K562 (cell line): ENCODE data around the gene PXDC1. TPM values are rescaled to one million over a fixed set of nuclear protein-coding genes. Genes with fewer than 3 reads are reported as not detected.

Source experiments
- ATAC-seq: fragments of 200-7000 bp; cut with Tn5 transposase; 3 replicates; pipeline ENCODE4 v1.9.1; 2020; ENCODE audit warnings: moderate library complexity
- BruUV-seq: library from RNA; stranded (reverse); fragments of 400-500 nt; replicated peaks from 2 replicates; lab custom pipeline; 2021; lab: Mats Ljungman, UMichigan
- CTCF ChIA-PET: fragments of 300-600 bp; formaldehyde crosslinking; extraction: SDS; loops from one replicate; lab custom pipeline; 2021; ENCODE audit warnings: low intra/inter-chr PET ratio; lab: Yijun Ruan, JAX
- POLR2A ChIA-PET: fragments of 300-600, 350-650 bp; sonication (Branson Sonifier 250); formaldehyde crosslinking; extraction: SDS; loops from one replicate; lab custom pipeline; 2021; ENCODE audit warnings: antibody characterized with exemption, inconsistent platforms; lab: Yijun Ruan, JAX
- DNase-seq, 4 experiments: peaks; one replicate each; pipeline versions ENCODE4 v3.0.0 to v3.0.0-alpha.2; 2011 to 2018; ENCODE audit warnings: low spot score in 3 of 4, mixed read lengths in 3 of 4; ENCODE audit errors: extremely low read depth in 1 of 4
- FAIRE-seq: peaks from 2 replicates; lab custom pipeline; 2011; peaks lifted over from hg19 to GRCh38; lab: Jason Lieb, UNC
- H2AFZ ChIP-seq: 2 replicates; pipeline ENCODE4 v1.6.0; 2011; ENCODE audit warnings: low read depth, low read length, control low read depth, inconsistent platforms
- H3K27ac ChIP-seq: fragments of 200-600 bp; 3 replicates; pipeline ENCODE4 v1.8.0; 2011; ENCODE audit warnings: low read depth, mild to moderate bottlenecking, control low read depth, inconsistent platforms, low read length, moderate library complexity, mixed read lengths; ENCODE audit errors: extremely low read depth
- H3K27me3 ChIP-seq, 2 experiments: fragments of 300-600 bp in 1 of 2; 2 replicates in 1 of 2; 3 replicates in 1 of 2; pipeline versions ENCODE4 v1.6.0 to v1.8.0; 2011; ENCODE audit warnings: inconsistent platforms in 2 of 2, low read length in 2 of 2, mild to moderate bottlenecking in 1 of 2, mixed read lengths in 1 of 2, moderate library complexity in 1 of 2; ENCODE audit not compliant: control insufficient read depth in 2 of 2, insufficient read depth in 2 of 2
- H3K36me3 ChIP-seq: fragments of 300-600 bp; 3 replicates; pipeline ENCODE4 v1.8.0; 2011; ENCODE audit warnings: mild to moderate bottlenecking, low read length, inconsistent platforms; ENCODE audit not compliant: control insufficient read depth, insufficient read depth
- H3K4me1 ChIP-seq, 2 experiments: fragments of 200-600 bp in 1 of 2; replicated peaks in 1 of 2; 2 replicates in 1 of 2; 3 replicates in 1 of 2; pipeline versions ENCODE4 v1.5.1 to v1.8.0; 2011; ENCODE audit warnings: inconsistent platforms in 2 of 2, low read length in 2 of 2, mild to moderate bottlenecking in 1 of 2, mixed read lengths in 1 of 2, moderate library complexity in 1 of 2; ENCODE audit not compliant: control insufficient read depth in 2 of 2, insufficient read depth in 2 of 2
- H3K4me2 ChIP-seq: 2 replicates; pipeline ENCODE4 v1.6.1; 2011; ENCODE audit warnings: low read length, control low read depth, inconsistent platforms, mixed read lengths; ENCODE audit not compliant: insufficient read depth
- H3K4me3 ChIP-seq: fragments of 200-600 bp; sonication (generic), shearing (Covaris generic); 2 replicates; pipeline ENCODE4 v1.5.1; 2016; ENCODE audit warnings: control low read depth, inconsistent platforms
- H3K79me2 ChIP-seq: fragments of 200-600 bp; 3 replicates; pipeline ENCODE4 v1.8.0; 2011; ENCODE audit warnings: low read length, inconsistent platforms; ENCODE audit not compliant: control insufficient read depth, insufficient read depth
- H3K9ac ChIP-seq, 2 experiments: 2 replicates each; pipeline versions ENCODE4 v1.6.0 to v1.6.1; 2011; ENCODE audit warnings: low read depth in 2 of 2, low read length in 2 of 2, control low read depth in 1 of 2, inconsistent platforms in 1 of 2, mild to moderate bottlenecking in 1 of 2, mixed read lengths in 1 of 2; ENCODE audit not compliant: insufficient read depth in 1 of 2
- H3K9me1 ChIP-seq: one replicate; pipeline ENCODE4 v1.6.0; 2011; ENCODE audit warnings: inconsistent platforms, mild to moderate bottlenecking, low read length, moderate library complexity; ENCODE audit not compliant: control insufficient read depth, insufficient read depth
- H3K9me3 ChIP-seq: replicated peaks from 2 replicates; pipeline ENCODE4 v1.5.1; 2011; ENCODE audit warnings: low read depth, low read length, inconsistent platforms; ENCODE audit not compliant: control insufficient read depth, insufficient read depth
- H4K20me1 ChIP-seq: replicated peaks from 2 replicates; pipeline ENCODE4 v1.6.1; 2011; ENCODE audit warnings: low read length, inconsistent platforms, mixed read lengths; ENCODE audit not compliant: control insufficient read depth, insufficient read depth
- ETV6 ChIP-seq, 3 experiments: fragments of 150-350 bp in 1 of 3; sonication (generic) in 1 of 3; formaldehyde crosslinking in 1 of 3; IDR thresholded peaks; 2 replicates each; pipeline versions ENCODE4 v1.6.1 to v1.8.0; 2014 to 2022; ENCODE audit warnings: borderline replicate concordance in 2 of 3, low read depth in 2 of 3, antibody characterized with exemption in 1 of 3, low read length in 1 of 3, mild to moderate bottlenecking in 1 of 3, missing genetic modification reagents in 1 of 3
- ILK ChIP-seq: fragments of 450-650 bp; IDR thresholded peaks from 2 replicates; pipeline ENCODE4 v1.6.1; 2016; ENCODE audit warnings: missing genetic modification characterization, low read depth, mild to moderate bottlenecking, missing compliant biosample characterization, moderate library complexity, borderline replicate concordance
- RBM22 ChIP-seq: fragments of 200-400 bp; formaldehyde crosslinking; IDR thresholded peaks from 2 replicates; pipeline ENCODE4 v1.6.1; 2018; ENCODE audit warnings: low read length, low read depth; ENCODE audit not compliant: poor library complexity, severe bottlenecking
- TARDBP ChIP-seq: fragments of 450-650 bp; IDR thresholded peaks from 2 replicates; pipeline ENCODE4 v1.6.1; 2016
- ZNF707 ChIP-seq: fragments of 250-450 bp; sonication (Bioruptor Pico); conservative IDR thresholded peaks from 2 replicates; pipeline ENCODE4 v1.8.0; 2022; ENCODE audit warnings: inconsistent platforms, mild to moderate bottlenecking, moderate library complexity
- ZSCAN32 ChIP-seq: fragments of 450-650 bp; formaldehyde crosslinking; IDR thresholded peaks from 2 replicates; pipeline ENCODE4 v1.4.0; 2020; ENCODE audit warnings: mild to moderate bottlenecking, moderate library complexity
- WGBS: fragments of 100-300 bp; shearing (Covaris generic); methylation state at CpG from one replicate; pipeline ENCODE4 v1.1.6; 2016; ENCODE audit warnings: low coverage, mixed read lengths; ENCODE audit not compliant: insufficient coverage; ENCODE audit errors: missing lambda C conversion rate; 5-methylcytosine and 5-hydroxymethylcytosine counted together
- in situ Hi-C: fragments of 300-500 bp; cut with MboI; formaldehyde crosslinking; loops from 4 replicates; pipeline ENCODE4 v1.15.0; 2018; ENCODE audit warnings: inconsistent platforms, mixed read lengths
- intact Hi-C: fragments of 100-400 bp; cut with micrococcal nuclease; formaldehyde crosslinking; loops from 2 replicates; pipeline ENCODE4 v1.14.2; 2022
- polyA plus RNA-seq, 8 experiments: library from polyadenylated mRNA; depleted of rRNA in 4 of 8; stranded (reverse) in 5 of 8; unstranded in 3 of 8; fragments of >200 nt; fragmentation: Nextera tagmentation in 2 of 8; fragmentation: Illumina TruSeq in 1 of 8; extraction: Ambion mirVana in 2 of 8; extraction: Trizol in 1 of 8; gene quantifications; 2 replicates each; pipeline versions ENCODE4 v1.2.1 to v1.2.3, GENCODE V29; 2011 to 2014; ENCODE audit warnings: inconsistent platforms in 1 of 8, missing spikeins in 1 of 8
- total RNA-seq, 7 experiments: library from RNA; depleted of rRNA in 6 of 7; stranded (reverse); fragments of >200 nt in 6 of 7; fragmentation: Illumina TruSeq in 2 of 7; extraction: Trizol in 2 of 7; gene quantifications; 2 replicates each; pipeline versions ENCODE4 v1.2.1 to v1.2.3, GENCODE V29; 2011 to 2021; ENCODE audit warnings: low replicate concordance in 1 of 7
- TF ChIP-seq, protein P1 (sequence below), 2 experiments: fragments of 450-650 bp; formaldehyde crosslinking in 1 of 2; IDR thresholded peaks; 2 replicates each; pipeline versions ENCODE4 v1.4.0 to v1.6.1; 2014 to 2020; ENCODE audit warnings: mild to moderate bottlenecking in 2 of 2, borderline replicate concordance in 1 of 2, low read depth in 1 of 2

PXDC1 gene
- total and polyA plus RNA-seq, 9 of the 15 experiments (the other 6 are each of a cell fraction or from before 2014, with no cell fraction given): 0.09 to 0.33 (median 0.16) TPM; not detected in 5

- ChIA-PET POLR2A (no interaction called here), CTCF (no interaction called here)
- intact Hi-C loops (no loop called here), in situ Hi-C loops (no loop called here)
- H4K20me1 ChIP-seq: no peaks in the 10 kb centered on the region
- no peaks in the 10 kb centered on the region for H3K79me2 ChIP-seq
- no peaks in the 10 kb centered on the region for H3K36me3 ChIP-seq
- no peak overlapping the region for H3K9ac ChIP-seq
- 0% methylated on average over 5 of the region's 5 CpGs for WGBS
- H3K9me3 ChIP-seq: no peaks in the 10 kb centered on the region
- ATAC-seq (no peak), FAIRE-seq (no peak), DNase-seq (no peak)
- H3K4me2 ChIP-seq: no peak overlapping the region
- H3K27me3 ChIP-seq: peaks cover 42 to 48% of the 10 kb centered on the region in 2 experiments
- no peaks in the 10 kb centered on the region for H3K9me1 ChIP-seq
- peaks cover 0 to 7% of the 10 kb centered on the region in 2 experiments; a peak in 1 of 5 replicates for H3K4me1 ChIP-seq
- BruUV-seq: no TSS peak
- no peak overlapping the region for H3K4me3 ChIP-seq
- H3K27ac ChIP-seq: no peak overlapping the region
- H2AFZ ChIP-seq: no peak overlapping the region
- TF ChIP-seq TARDBP: no peak
- TF ChIP-seq ETV6 (IDR thresholded peaks at IDR 0.05; ENCODE audit: borderline replicate concordance in 1 of 2, low read depth in 2 of 2, low read length in 1 of 2): no peak
- no peak for TF ChIP-seq ETV6 (CRISPR knock-in tag; IDR thresholded peaks at IDR 0.05; ENCODE audit: borderline replicate concordance)
- TF ChIP-seq RBM22: no peak
- TF ChIP-seq ZSCAN32 (CRISPR knock-in tag): no peak
- TF ChIP-seq ZNF707 (CRISPR knock-in tag): no peak
- no peak for TF ChIP-seq ILK (tag)
- TF ChIP-seq, protein P1, sequence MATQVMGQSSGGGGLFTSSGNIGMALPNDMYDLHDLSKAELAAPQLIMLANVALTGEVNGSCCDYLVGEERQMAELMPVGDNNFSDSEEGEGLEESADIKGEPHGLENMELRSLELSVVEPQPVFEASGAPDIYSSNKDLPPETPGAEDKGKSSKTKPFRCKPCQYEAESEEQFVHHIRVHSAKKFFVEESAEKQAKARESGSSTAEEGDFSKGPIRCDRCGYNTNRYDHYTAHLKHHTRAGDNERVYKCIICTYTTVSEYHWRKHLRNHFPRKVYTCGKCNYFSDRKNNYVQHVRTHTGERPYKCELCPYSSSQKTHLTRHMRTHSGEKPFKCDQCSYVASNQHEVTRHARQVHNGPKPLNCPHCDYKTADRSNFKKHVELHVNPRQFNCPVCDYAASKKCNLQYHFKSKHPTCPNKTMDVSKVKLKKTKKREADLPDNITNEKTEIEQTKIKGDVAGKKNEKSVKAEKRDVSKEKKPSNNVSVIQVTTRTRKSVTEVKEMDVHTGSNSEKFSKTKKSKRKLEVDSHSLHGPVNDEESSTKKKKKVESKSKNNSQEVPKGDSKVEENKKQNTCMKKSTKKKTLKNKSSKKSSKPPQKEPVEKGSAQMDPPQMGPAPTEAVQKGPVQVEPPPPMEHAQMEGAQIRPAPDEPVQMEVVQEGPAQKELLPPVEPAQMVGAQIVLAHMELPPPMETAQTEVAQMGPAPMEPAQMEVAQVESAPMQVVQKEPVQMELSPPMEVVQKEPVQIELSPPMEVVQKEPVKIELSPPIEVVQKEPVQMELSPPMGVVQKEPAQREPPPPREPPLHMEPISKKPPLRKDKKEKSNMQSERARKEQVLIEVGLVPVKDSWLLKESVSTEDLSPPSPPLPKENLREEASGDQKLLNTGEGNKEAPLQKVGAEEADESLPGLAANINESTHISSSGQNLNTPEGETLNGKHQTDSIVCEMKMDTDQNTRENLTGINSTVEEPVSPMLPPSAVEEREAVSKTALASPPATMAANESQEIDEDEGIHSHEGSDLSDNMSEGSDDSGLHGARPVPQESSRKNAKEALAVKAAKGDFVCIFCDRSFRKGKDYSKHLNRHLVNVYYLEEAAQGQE (IDR thresholded peaks at IDR 0.05; ENCODE audit: borderline replicate concordance): no peak
- TF ChIP-seq, protein P1 (CRISPR knock-in tag; IDR thresholded peaks at IDR 0.05; ENCODE audit: low read depth): no peak
These were observed 13.2 kb upstream of the PXDC1 start for GRCh38 chr6:3764516-3765335.
